ENCODE data around the gene ZNF184.

The ZNF184 gene

DNA sequence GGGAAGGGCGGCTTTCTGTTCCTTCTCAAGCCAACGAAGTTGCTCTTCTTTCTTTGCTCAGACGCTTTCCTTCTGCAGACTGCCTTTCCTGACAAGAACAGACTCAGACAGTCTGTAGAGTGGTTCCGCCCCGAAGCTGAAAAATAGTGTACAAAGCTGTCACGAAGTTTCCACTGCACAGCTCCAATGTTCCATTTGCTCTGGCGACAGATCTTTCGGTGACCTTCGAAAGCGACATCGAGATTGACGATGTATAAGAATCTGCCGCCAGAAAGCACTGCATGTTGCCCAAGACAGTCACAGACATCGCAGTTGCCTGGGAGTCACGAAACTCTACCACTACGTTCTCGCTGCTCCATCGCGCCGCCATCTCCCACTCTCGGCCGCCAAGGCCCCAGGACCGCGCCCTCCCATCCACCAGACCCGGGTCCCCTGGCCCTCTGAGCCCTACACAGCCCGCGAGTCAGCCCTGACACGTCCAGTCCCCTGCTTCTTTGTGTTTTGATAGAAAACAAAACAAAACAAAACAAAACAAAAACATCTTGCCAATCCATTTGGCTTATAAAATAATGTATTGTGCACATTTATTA, 42.1 kb upstream of the ZNF184 start:
- Histone ChIP-seq H2AK5ac (ENCODE audit: low read length) (no peak overlapping the region), H3K36me3 (ENCODE audit: control insufficient read depth in 1 of 2, insufficient read depth in 2 of 2, low read length in 2 of 2) (no peaks in the 10 kb centered on the region), H4K91ac (ENCODE audit: low read depth, low read length) (no peak overlapping the region), H3K27me3 (ENCODE audit: insufficient read depth, low read length) (no peaks in the 10 kb centered on the region), H3K23ac (ENCODE audit: low read length) (no peak overlapping the region), H4K12ac (ENCODE audit: low read depth, low read length) (no peak overlapping the region), H3K4me3 (ENCODE audit: low read depth, low read length) (no peak overlapping the region), H3K4ac (ENCODE audit: low read depth, low read length) (no peak overlapping the region), H3K79me2 (ENCODE audit: control insufficient read depth, insufficient read depth, low read length, poor library complexity) (peaks cover 2% of the 10 kb centered on the region), H3K9me3 (ENCODE audit: insufficient read depth, low read depth, low read length) (no peaks in the 10 kb centered on the region), H3K27ac (ENCODE audit: low read depth, low read length) (no peak overlapping the region), H2BK5ac (ENCODE audit: low read depth, low read length, poor library complexity) (no peak overlapping the region), H3K4me1 (ENCODE audit: control insufficient read depth in 1 of 2, insufficient read depth in 2 of 2, low read length in 2 of 2) (peaks cover 0 to 2% of the 10 kb centered on the region in 2 experiments), H3K4me2 (ENCODE audit: low read length) (no peak overlapping the region), H2BK12ac (ENCODE audit: low read length) (no peak overlapping the region), H2AFZ (ENCODE audit: insufficient read depth, low read length, poor library complexity) (no peak overlapping the region), H3K18ac (ENCODE audit: low read length) (no peak overlapping the region), H3K79me1 (ENCODE audit: low read length) (peaks cover 3% of the 10 kb centered on the region), H4K8ac (ENCODE audit: low read depth, low read length) (no peak overlapping the region), H2BK120ac (ENCODE audit: insufficient read depth, low read length, poor library complexity) (no peak overlapping the region), H3K9ac (ENCODE audit: low read length) (no peak overlapping the region), H3K14ac (ENCODE audit: low read length) (no peak overlapping the region)
- DNase-seq = no peak
- no CpG with 5 or more reads among the region's 28 CpGs for WGBS (ENCODE audit: extremely low coverage, insufficient coverage, insufficient read length)

DNA sequence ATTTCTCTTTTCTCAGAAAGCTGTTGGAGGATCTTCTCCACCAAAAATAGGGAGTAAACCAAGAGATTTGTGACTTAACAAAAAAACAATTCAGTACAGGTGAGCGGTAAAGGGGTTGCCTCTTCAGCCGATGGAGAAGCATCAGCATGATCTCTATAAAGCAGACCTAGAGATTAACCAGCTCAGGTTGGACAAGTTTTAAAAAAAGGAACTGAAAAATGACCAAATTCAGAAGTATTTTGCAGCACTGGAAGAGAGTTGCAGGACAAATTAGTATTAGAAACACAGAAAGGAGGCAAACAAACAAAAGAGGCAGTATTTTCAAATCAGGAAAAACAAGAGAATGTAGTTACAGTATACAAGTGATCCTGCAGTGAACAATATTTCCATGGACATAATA, 39.6 kb upstream of the ZNF184 start:
- no peak overlapping the region for H3K14ac ChIP-seq (ENCODE audit: low read length)
- H3K4ac ChIP-seq (ENCODE audit: low read depth, low read length) = no peak overlapping the region
- H3K4me3 ChIP-seq (ENCODE audit: low read depth, low read length) = no peak overlapping the region
- H4K91ac ChIP-seq (ENCODE audit: low read depth, low read length) = no peak overlapping the region
- H3K79me2 ChIP-seq (ENCODE audit: control insufficient read depth, insufficient read depth, low read length, poor library complexity) = no peaks in the 10 kb centered on the region
- DNase-seq = no peak
- H3K9me3 ChIP-seq (ENCODE audit: insufficient read depth, low read depth, low read length) = no peaks in the 10 kb centered on the region
- H3K27ac ChIP-seq (ENCODE audit: low read depth, low read length) = no peak overlapping the region
- no peak overlapping the region for H4K12ac ChIP-seq (ENCODE audit: low read depth, low read length)
- H3K18ac ChIP-seq (ENCODE audit: low read length) = no peak overlapping the region
- no peak overlapping the region for H4K8ac ChIP-seq (ENCODE audit: low read depth, low read length)
- H2BK120ac ChIP-seq (ENCODE audit: insufficient read depth, low read length, poor library complexity) = no peak overlapping the region
- no peak overlapping the region for H3K23ac ChIP-seq (ENCODE audit: low read length)
- H3K9ac ChIP-seq (ENCODE audit: low read length) = no peak overlapping the region
- no peak overlapping the region for H2AK5ac ChIP-seq (ENCODE audit: low read length)
- H3K4me1 ChIP-seq (ENCODE audit: control insufficient read depth in 1 of 2, insufficient read depth in 2 of 2, low read length in 2 of 2) = peaks cover 0 to 2% of the 10 kb centered on the region in 2 experiments
- H2BK12ac ChIP-seq (ENCODE audit: low read length) = no peak overlapping the region
- no peaks in the 10 kb centered on the region for H3K79me1 ChIP-seq (ENCODE audit: low read length)
- no peaks in the 10 kb centered on the region for H3K36me3 ChIP-seq (ENCODE audit: control insufficient read depth in 1 of 2, insufficient read depth in 2 of 2, low read length in 2 of 2)
- no CpG with 5 or more reads among the region's 2 CpGs for WGBS (ENCODE audit: extremely low coverage, insufficient coverage, insufficient read length)
- H2BK5ac ChIP-seq (ENCODE audit: low read depth, low read length, poor library complexity) = no peak overlapping the region
- H3K4me2 ChIP-seq (ENCODE audit: low read length) = no peak overlapping the region
- no peak overlapping the region for H2AFZ ChIP-seq (ENCODE audit: insufficient read depth, low read length, poor library complexity)
- no peaks in the 10 kb centered on the region for H3K27me3 ChIP-seq (ENCODE audit: insufficient read depth, low read length)

- Histone ChIP-seq H4K91ac (ENCODE audit: low read depth, low read length) (no peak overlapping the region), H4K8ac (ENCODE audit: low read depth, low read length) (no peak overlapping the region), H2BK120ac (ENCODE audit: insufficient read depth, low read length, poor library complexity) (no peak overlapping the region), H2BK5ac (ENCODE audit: low read depth, low read length, poor library complexity) (no peak overlapping the region), H4K12ac (ENCODE audit: low read depth, low read length) (no peak overlapping the region), H2AK5ac (ENCODE audit: low read length) (no peak overlapping the region), H3K27ac (ENCODE audit: low read depth, low read length) (no peak overlapping the region), H3K4me2 (ENCODE audit: low read length) (no peak overlapping the region), H3K27me3 (ENCODE audit: insufficient read depth, low read length) (no peaks in the 10 kb centered on the region), H3K18ac (ENCODE audit: low read length) (no peak overlapping the region), H3K36me3 (ENCODE audit: control insufficient read depth in 1 of 2, insufficient read depth in 2 of 2, low read length in 2 of 2) (no peaks in the 10 kb centered on the region), H2BK12ac (ENCODE audit: low read length) (no peak overlapping the region), H3K4ac (ENCODE audit: low read depth, low read length) (no peak overlapping the region), H3K9me3 (ENCODE audit: insufficient read depth, low read depth, low read length) (no peaks in the 10 kb centered on the region), H3K23ac (ENCODE audit: low read length) (no peak overlapping the region), H3K9ac (ENCODE audit: low read length) (no peak overlapping the region), H3K79me1 (ENCODE audit: low read length) (peaks cover 2% of the 10 kb centered on the region), H3K4me1 (ENCODE audit: control insufficient read depth in 1 of 2, insufficient read depth in 2 of 2, low read length in 2 of 2) (peaks cover 0 to 2% of the 10 kb centered on the region in 2 experiments), H3K14ac (ENCODE audit: low read length) (no peak overlapping the region), H3K4me3 (ENCODE audit: low read depth, low read length) (no peak overlapping the region), H3K79me2 (ENCODE audit: control insufficient read depth, insufficient read depth, low read length, poor library complexity) (peaks cover 1% of the 10 kb centered on the region), H2AFZ (ENCODE audit: insufficient read depth, low read length, poor library complexity) (no peak overlapping the region)
- no CpG with 5 or more reads among the region's 9 CpGs for WGBS (ENCODE audit: extremely low coverage, insufficient coverage, insufficient read length)
- peak in 1 of 2 donors; percentile 54 for DNase-seq
These were observed 34.4 kb upstream of the ZNF184 start for GRCh38 chr6:27507041-27507956.

- Histone ChIP-seq H4K91ac (ENCODE audit: low read depth, low read length) (no peak overlapping the region), H3K27me3 (ENCODE audit: insufficient read depth, low read length) (no peaks in the 10 kb centered on the region), H4K12ac (ENCODE audit: low read depth, low read length) (no peak overlapping the region), H2BK120ac (ENCODE audit: insufficient read depth, low read length, poor library complexity) (no peak overlapping the region), H3K79me1 (ENCODE audit: low read length) (peaks cover 2% of the 10 kb centered on the region), H3K4ac (ENCODE audit: low read depth, low read length) (no peak overlapping the region), H2AFZ (ENCODE audit: insufficient read depth, low read length, poor library complexity) (no peak overlapping the region), H3K27ac (ENCODE audit: low read depth, low read length) (no peak overlapping the region), H2BK12ac (ENCODE audit: low read length) (no peak overlapping the region), H3K36me3 (ENCODE audit: control insufficient read depth in 1 of 2, insufficient read depth in 2 of 2, low read length in 2 of 2) (no peaks in the 10 kb centered on the region), H3K9ac (ENCODE audit: low read length) (no peak overlapping the region), H2AK5ac (ENCODE audit: low read length) (no peak overlapping the region), H4K8ac (ENCODE audit: low read depth, low read length) (no peak overlapping the region), H3K18ac (ENCODE audit: low read length) (no peak overlapping the region), H3K9me3 (ENCODE audit: insufficient read depth, low read depth, low read length) (no peaks in the 10 kb centered on the region), H2BK5ac (ENCODE audit: low read depth, low read length, poor library complexity) (no peak overlapping the region), H3K79me2 (ENCODE audit: control insufficient read depth, insufficient read depth, low read length, poor library complexity) (peaks cover 1% of the 10 kb centered on the region), H3K23ac (ENCODE audit: low read length) (no peak overlapping the region), H3K4me3 (ENCODE audit: low read depth, low read length) (no peak overlapping the region), H3K4me1 (ENCODE audit: control insufficient read depth in 1 of 2, insufficient read depth in 2 of 2, low read length in 2 of 2) (no peaks in the 10 kb centered on the region), H3K4me2 (ENCODE audit: low read length) (no peak overlapping the region), H3K14ac (ENCODE audit: low read length) (no peak overlapping the region)
- WGBS (ENCODE audit: extremely low coverage, insufficient coverage, insufficient read length) = no CpG with 5 or more reads among the region's 20 CpGs
- peak; percentile 19 to 52 for DNase-seq
These were observed 32.5 kb upstream of the ZNF184 start for GRCh38 chr6:27505209-27506027.

Measured in trophoblast cell (in vitro differentiated cells and primary cell).